Measurements from ENCODE around the gene MC1R. TPM values are rescaled to one million over a fixed set of nuclear protein-coding genes. Genes with fewer than 3 reads are reported as not detected.

MC1R gene
- polyA plus RNA-seq, 4 donors: 3.4 to 8.3 (median 4.7) TPM

DNA sequence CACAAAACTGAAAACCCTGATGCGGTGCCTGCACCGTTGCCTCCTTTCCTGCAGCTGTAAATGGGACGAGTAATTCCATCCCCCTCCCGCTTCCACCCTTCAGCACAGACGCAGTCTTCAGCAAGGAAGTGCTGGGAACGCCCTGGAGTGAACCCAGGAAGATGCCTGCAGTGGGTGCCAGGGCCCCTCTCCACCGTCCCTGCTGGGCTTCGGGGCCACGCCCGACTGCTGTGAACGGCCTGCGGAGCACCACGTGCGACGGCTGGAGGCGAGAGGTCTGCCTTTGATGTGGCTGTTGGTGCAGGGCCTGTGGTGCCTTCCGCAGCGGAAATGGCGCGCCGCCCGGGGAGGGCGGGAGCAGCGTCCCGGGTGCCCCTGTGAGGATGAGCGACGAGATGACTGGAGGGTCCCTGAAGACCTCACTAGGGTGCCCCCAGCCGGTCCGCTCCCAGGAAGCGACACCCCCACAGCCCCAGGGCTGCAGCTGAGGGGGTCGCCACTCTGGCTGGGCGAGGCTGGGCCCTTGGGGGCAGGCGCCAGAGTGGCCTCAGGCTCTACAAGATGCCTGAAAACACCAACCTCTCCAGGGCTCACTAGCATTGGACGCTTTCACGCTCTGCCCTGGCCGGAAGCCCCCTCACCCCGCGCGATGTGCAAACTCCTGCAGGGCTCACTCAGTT, 749 bp upstream of the MC1R start:
- Histone ChIP-seq H3K27ac (ENCODE audit: low read depth in 1 of 3, low read length in 2 of 3) (peak overlapping the region in 1 of 3 donors; percentile 17), H3K4me1 (ENCODE audit: control insufficient read depth in 3 of 3, insufficient read depth in 2 of 3, low read depth in 1 of 3, low read length in 2 of 3) (peaks cover 0 to 29% (median 8%) of the 10 kb centered on the region in 3 donors), H3K36me3 (ENCODE audit: control insufficient read depth in 3 of 3, insufficient read depth in 2 of 3, low read depth in 1 of 3, low read length in 3 of 3) (peaks cover 0 to 9% (median 0%) of the 10 kb centered on the region in 3 donors), H3K27me3 (ENCODE audit: control insufficient read depth in 3 of 3, insufficient read depth in 3 of 3, low read length in 3 of 3) (peaks cover 0 to 47% (median 0%) of the 10 kb centered on the region in 3 donors), H3K4me3 (ENCODE audit: low read depth in 1 of 3, low read length in 3 of 3) (peak overlapping the region in 2 of 3 donors; percentile 14 to 25), H3K9me3 (ENCODE audit: control insufficient read depth in 2 of 2, insufficient read depth in 1 of 2, low read depth in 1 of 2, low read length in 1 of 2) (no peaks in the 10 kb centered on the region)
- 0 to 1% (median 1%) methylated on average over 36 to 39 of the region's 39 CpGs for WGBS, 3 donors
- DNase-seq (peak; percentile 68 to 85), FAIRE-seq (no peak)

DNA sequence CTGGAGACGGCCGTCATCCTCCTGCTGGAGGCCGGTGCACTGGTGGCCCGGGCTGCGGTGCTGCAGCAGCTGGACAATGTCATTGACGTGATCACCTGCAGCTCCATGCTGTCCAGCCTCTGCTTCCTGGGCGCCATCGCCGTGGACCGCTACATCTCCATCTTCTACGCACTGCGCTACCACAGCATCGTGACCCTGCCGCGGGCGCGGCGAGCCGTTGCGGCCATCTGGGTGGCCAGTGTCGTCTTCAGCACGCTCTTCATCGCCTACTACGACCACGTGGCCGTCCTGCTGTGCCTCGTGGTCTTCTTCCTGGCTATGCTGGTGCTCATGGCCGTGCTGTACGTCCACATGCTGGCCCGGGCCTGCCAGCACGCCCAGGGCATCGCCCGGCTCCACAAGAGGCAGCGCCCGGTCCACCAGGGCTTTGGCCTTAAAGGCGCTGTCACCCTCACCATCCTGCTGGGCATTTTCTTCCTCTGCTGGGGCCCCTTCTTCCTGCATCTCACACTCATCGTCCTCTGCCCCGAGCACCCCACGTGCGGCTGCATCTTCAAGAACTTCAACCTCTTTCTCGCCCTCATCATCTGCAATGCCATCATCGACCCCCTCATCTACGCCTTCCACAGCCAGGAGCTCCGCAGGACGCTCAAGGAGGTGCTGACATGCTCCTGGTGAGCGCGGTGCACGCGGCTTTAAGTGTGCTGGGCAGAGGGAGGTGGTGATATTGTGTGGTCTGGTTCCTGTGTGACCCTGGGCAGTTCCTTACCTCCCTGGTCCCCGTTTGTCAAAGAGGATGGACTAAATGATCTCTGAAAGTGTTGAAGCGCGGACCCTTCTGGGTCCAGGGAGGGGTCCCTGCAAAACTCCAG, 1.1 kb downstream of the MC1R start:
- no peak overlapping the region for H3K4me3 ChIP-seq (ENCODE audit: low read depth in 1 of 3, low read length in 3 of 3)
- WGBS, 3 donors: 82 to 91% (median 87%) methylated on average over 52 of the region's 52 CpGs
- no peaks in the 10 kb centered on the region for H3K9me3 ChIP-seq (ENCODE audit: control insufficient read depth in 2 of 2, insufficient read depth in 1 of 2, low read depth in 1 of 2, low read length in 1 of 2)
- DNase-seq: no peak
- H3K27me3 ChIP-seq (ENCODE audit: control insufficient read depth in 3 of 3, insufficient read depth in 3 of 3, low read length in 3 of 3): peaks cover 0 to 63% (median 0%) of the 10 kb centered on the region in 3 donors
- peaks cover 2 to 43% (median 16%) of the 10 kb centered on the region in 3 donors for H3K4me1 ChIP-seq (ENCODE audit: control insufficient read depth in 3 of 3, insufficient read depth in 2 of 3, low read depth in 1 of 3, low read length in 2 of 3)
- H3K36me3 ChIP-seq (ENCODE audit: control insufficient read depth in 3 of 3, insufficient read depth in 2 of 3, low read depth in 1 of 3, low read length in 3 of 3): no peaks in the 10 kb centered on the region
- FAIRE-seq: no peak
- no peak overlapping the region for H3K27ac ChIP-seq (ENCODE audit: low read depth in 1 of 3, low read length in 2 of 3)

DNA sequence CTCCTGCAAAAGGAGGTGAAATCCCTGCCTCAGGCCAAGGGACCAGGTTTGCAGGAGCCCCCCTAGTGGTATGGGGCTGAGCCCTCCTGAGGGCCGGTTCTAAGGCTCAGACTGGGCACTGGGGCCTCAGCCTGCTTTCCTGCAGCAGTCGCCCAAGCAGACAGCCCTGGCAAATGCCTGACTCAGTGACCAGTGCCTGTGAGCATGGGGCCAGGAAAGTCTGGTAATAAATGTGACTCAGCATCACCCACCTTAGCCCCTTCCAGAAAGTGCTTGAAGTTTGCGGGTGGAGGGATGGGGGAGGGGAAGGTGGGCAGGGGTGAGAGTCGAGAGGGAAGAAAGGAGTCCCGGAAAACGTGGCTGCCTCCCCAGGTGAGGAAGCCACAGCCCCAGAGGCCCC, 2.1 kb downstream of the MC1R start:
- 16 to 51% (median 23%) methylated on average over 6 of the region's 6 CpGs for WGBS, 3 donors
- Histone ChIP-seq H3K9me3 (ENCODE audit: control insufficient read depth in 2 of 2, insufficient read depth in 1 of 2, low read depth in 1 of 2, low read length in 1 of 2) (no peaks in the 10 kb centered on the region), H3K4me3 (ENCODE audit: low read depth in 1 of 3, low read length in 3 of 3) (no peak overlapping the region), H3K36me3 (ENCODE audit: control insufficient read depth in 3 of 3, insufficient read depth in 2 of 3, low read depth in 1 of 3, low read length in 3 of 3) (no peaks in the 10 kb centered on the region), H3K4me1 (ENCODE audit: control insufficient read depth in 3 of 3, insufficient read depth in 2 of 3, low read depth in 1 of 3, low read length in 2 of 3) (peaks cover 2 to 45% (median 20%) of the 10 kb centered on the region in 3 donors), H3K27ac (ENCODE audit: low read depth in 1 of 3, low read length in 2 of 3) (peak overlapping the region in 1 of 3 donors; percentile 89), H3K27me3 (ENCODE audit: control insufficient read depth in 3 of 3, insufficient read depth in 3 of 3, low read length in 3 of 3) (peaks cover 0 to 72% (median 1%) of the 10 kb centered on the region in 3 donors)
- FAIRE-seq (no peak), DNase-seq (no peak)

DNA sequence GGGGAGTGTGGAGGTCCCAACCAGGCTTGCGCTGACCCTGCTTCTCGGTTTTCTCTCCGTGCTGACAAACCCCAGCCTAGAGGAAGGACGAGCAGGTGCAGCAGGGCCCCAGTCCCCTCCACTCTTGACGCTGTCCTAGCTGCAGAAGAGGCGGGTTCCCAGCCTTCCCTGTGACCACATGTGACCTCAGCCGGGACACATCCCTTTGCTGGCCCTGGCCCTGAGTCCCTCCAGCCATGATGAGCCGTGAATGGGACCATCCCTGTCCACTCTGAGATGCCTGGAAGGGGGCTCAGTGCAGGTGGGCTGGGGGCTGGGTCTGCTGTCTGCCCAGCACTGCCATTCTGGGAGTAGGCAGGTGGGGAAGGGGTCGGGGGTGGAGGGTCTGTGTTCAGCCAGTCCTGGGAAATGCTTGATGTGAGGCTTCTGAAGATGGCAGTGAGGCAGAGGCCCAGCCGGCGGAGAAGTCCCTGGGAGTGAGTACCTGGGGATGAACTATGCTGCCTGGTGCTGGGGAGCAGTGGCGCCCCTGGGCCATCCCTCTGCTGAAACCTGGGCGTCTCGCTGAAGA, 2.6 kb downstream of the MC1R start:
- 23 to 40% (median 25%) methylated on average over 13 to 14 of the region's 14 CpGs for WGBS, 3 donors
- peaks cover 2 to 45% (median 22%) of the 10 kb centered on the region in 3 donors for H3K4me1 ChIP-seq (ENCODE audit: control insufficient read depth in 3 of 3, insufficient read depth in 2 of 3, low read depth in 1 of 3, low read length in 2 of 3)

DNA sequence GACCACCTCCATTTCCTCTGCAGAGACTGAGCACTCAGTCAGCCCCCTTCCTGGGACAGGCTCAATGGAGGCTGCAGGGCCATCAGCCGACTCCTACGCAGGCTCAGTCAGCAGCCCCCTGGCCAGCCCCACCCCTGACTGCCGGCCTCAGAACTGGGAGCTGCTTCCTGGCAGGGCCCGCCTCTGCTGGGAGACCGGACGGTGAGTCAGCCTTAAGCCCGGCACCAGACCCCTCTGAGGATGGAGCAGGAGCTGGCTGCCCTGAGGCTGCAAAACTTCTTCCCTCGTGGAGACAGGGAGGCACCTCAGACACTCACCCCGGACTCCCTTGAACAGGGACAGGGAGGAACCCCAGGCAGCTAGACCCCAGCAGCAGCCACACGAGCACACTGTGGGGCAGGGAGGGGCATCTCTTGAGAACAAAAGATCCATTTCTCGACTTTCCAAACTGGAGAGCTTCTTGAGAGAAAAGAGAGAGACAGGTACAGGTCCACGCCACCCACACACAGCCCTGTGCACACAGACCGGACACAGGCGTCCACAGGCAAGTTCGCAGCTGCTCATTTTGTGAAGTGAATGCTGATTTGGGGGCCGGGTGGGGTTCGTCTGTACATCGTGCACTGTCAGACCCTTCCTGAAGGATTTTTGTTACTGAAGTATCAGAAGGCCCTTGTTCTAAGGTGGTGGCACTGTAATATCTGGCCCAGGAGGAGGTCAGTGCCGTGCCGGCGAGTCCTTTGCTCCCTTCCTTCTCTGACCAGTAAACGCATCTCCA, 3.2 kb downstream of the MC1R start:
- H3K27me3 ChIP-seq (ENCODE audit: control insufficient read depth in 3 of 3, insufficient read depth in 3 of 3, low read length in 3 of 3): peaks cover 0 to 80% (median 1%) of the 10 kb centered on the region in 3 donors
- no peak for FAIRE-seq
- peak overlapping the region; percentile 32 to 89 (median 70) for H3K27ac ChIP-seq (ENCODE audit: low read depth in 1 of 3, low read length in 2 of 3)

More for the DNA sequence above, 2.6 kb downstream of the MC1R start:
- Histone ChIP-seq H3K27me3 (ENCODE audit: control insufficient read depth in 3 of 3, insufficient read depth in 3 of 3, low read length in 3 of 3) (peaks cover 0 to 76% (median 1%) of the 10 kb centered on the region in 3 donors), H3K36me3 (ENCODE audit: control insufficient read depth in 3 of 3, insufficient read depth in 2 of 3, low read depth in 1 of 3, low read length in 3 of 3) (no peaks in the 10 kb centered on the region), H3K27ac (ENCODE audit: low read depth in 1 of 3, low read length in 2 of 3) (peak overlapping the region in 1 of 3 donors; percentile 89), H3K9me3 (ENCODE audit: control insufficient read depth in 2 of 2, insufficient read depth in 1 of 2, low read depth in 1 of 2, low read length in 1 of 2) (no peaks in the 10 kb centered on the region), H3K4me3 (ENCODE audit: low read depth in 1 of 3, low read length in 3 of 3) (no peak overlapping the region)
- no peak for DNase-seq
- FAIRE-seq: no peak

DNA sequence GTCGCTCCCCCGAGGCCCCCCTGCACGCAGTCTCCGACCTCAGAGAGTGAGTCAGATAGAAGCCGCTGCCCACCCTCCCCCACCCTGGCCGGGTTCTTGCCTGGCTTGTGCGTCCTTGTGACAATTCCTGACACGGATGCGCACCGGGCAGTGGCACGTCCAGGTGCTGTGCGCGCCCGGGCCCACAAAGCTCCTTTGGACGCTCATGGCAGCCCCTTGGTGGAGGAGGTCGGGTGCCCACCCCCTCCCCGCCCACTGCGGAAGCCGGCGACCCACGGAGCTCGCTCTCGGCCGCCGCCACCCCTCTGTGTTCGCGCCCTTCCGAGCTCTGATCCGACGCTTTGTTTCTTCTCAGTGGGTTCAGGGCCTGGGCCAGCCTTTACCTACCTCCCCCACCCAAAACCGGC, 3.8 kb downstream of the MC1R start:
- Histone ChIP-seq H3K9me3 (ENCODE audit: control insufficient read depth in 2 of 2, insufficient read depth in 1 of 2, low read depth in 1 of 2, low read length in 1 of 2) (no peaks in the 10 kb centered on the region), H3K27ac (ENCODE audit: low read depth in 1 of 3, low read length in 2 of 3) (peak overlapping the region; percentile 6 to 89 (median 70)), H3K36me3 (ENCODE audit: control insufficient read depth in 3 of 3, insufficient read depth in 2 of 3, low read depth in 1 of 3, low read length in 3 of 3) (no peaks in the 10 kb centered on the region), H3K4me3 (ENCODE audit: low read depth in 1 of 3, low read length in 3 of 3) (peak overlapping the region; percentile 31 to 56 (median 54)), H3K27me3 (ENCODE audit: control insufficient read depth in 3 of 3, insufficient read depth in 3 of 3, low read length in 3 of 3) (peaks cover 0 to 80% (median 1%) of the 10 kb centered on the region in 3 donors), H3K4me1 (ENCODE audit: control insufficient read depth in 3 of 3, insufficient read depth in 2 of 3, low read depth in 1 of 3, low read length in 2 of 3) (peaks cover 2 to 45% (median 22%) of the 10 kb centered on the region in 3 donors)
- 0 to 1% (median 0%) methylated on average over 23 to 31 of the region's 31 CpGs for WGBS, 3 donors
- FAIRE-seq: no peak
- peak in 1 of 2 donors; percentile 60 for DNase-seq

More for the DNA sequence above, 3.2 kb downstream of the MC1R start:
- Histone ChIP-seq H3K36me3 (ENCODE audit: control insufficient read depth in 3 of 3, insufficient read depth in 2 of 3, low read depth in 1 of 3, low read length in 3 of 3) (no peaks in the 10 kb centered on the region), H3K4me3 (ENCODE audit: low read depth in 1 of 3, low read length in 3 of 3) (peak overlapping the region in 1 of 3 donors; percentile 54), H3K4me1 (ENCODE audit: control insufficient read depth in 3 of 3, insufficient read depth in 2 of 3, low read depth in 1 of 3, low read length in 2 of 3) (peaks cover 2 to 45% (median 22%) of the 10 kb centered on the region in 3 donors), H3K9me3 (ENCODE audit: control insufficient read depth in 2 of 2, insufficient read depth in 1 of 2, low read depth in 1 of 2, low read length in 1 of 2) (no peaks in the 10 kb centered on the region)
- WGBS, 3 donors: 5 to 11% (median 6%) methylated on average over 22 of the region's 22 CpGs
- peak in 1 of 2 donors; percentile 49 for DNase-seq

DNA sequence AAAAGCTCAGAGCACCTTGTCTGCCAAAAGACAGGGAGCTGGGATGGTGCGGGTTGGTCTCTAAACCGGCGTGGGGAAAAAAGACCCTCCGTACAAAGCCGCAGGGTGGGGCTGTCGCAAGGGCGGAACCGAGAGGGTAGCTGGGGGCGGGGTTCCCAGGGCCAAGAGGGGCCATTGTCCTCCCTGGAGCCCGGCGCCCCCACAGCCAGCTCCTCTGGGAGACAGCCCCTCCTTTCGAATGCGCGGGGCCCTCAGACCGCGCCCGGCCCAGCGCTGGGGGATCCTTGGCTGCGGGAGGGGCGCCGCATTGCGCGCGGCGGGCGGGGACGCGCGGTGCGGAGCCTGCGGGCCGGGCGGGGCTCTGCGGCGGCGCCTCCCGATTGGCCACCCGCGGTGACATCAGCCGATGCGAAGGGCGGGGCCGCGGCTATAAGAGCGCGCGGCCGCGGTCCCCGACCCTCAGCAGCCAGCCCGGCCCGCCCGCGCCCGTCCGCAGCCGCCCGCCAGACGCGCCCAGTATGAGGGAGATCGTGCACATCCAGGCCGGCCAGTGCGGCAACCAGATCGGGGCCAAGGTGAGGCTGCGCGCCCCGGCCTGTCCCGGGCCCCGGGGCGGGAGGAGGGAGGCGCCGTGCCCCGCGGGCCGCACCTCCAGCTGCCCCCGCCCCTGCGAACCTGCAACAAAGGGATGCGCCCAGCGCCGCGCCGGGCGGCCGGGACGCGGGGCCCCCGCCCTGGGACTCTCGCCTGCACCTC, 4.4 kb downstream of the MC1R start, which contains the start of gene TUBB3:
Gene TUBB3, plus strand, starts transcription at position 459 of the 756 bp plus-strand sequence. Its CDS starts 60 bp downstream, at position 519.
- Histone ChIP-seq H3K9me3 (ENCODE audit: control insufficient read depth in 2 of 2, insufficient read depth in 1 of 2, low read depth in 1 of 2, low read length in 1 of 2) (no peaks in the 10 kb centered on the region), H3K36me3 (ENCODE audit: control insufficient read depth in 3 of 3, insufficient read depth in 2 of 3, low read depth in 1 of 3, low read length in 3 of 3) (no peaks in the 10 kb centered on the region), H3K27me3 (ENCODE audit: control insufficient read depth in 3 of 3, insufficient read depth in 3 of 3, low read length in 3 of 3) (peaks cover 0 to 80% (median 1%) of the 10 kb centered on the region in 3 donors), H3K4me3 (ENCODE audit: low read depth in 1 of 3, low read length in 3 of 3) (peak within 1 kb of the TSS; percentile 34 to 56 (median 54)), H3K27ac (ENCODE audit: low read depth in 1 of 3, low read length in 2 of 3) (peak within 1 kb of the TSS; percentile 6 to 89 (median 70)), H3K4me1 (ENCODE audit: control insufficient read depth in 3 of 3, insufficient read depth in 2 of 3, low read depth in 1 of 3, low read length in 2 of 3) (peaks cover 2 to 39% (median 22%) of the 10 kb centered on the region in 3 donors)
- FAIRE-seq (no peak), DNase-seq (peak; percentile 43 to 77)
- 1% methylated on average over 42 to 88 of the region's 88 CpGs for WGBS, 3 donors

Measured in small intestine (tissue), 7 donors.